ENCODE measurements around the gene LMAN2.

The LMAN2 gene

GRCh38 chr5:177295924-177296323 lies 55.5 kb downstream of the LMAN2 start:
- H3K27me3 ChIP-seq (ENCODE audit: control insufficient read depth, insufficient read depth, low read length), result no peaks in the 10 kb centered on the region
- H3K4me1 ChIP-seq (ENCODE audit: control insufficient read depth, insufficient read depth, low read length), result peaks cover 3% of the 10 kb centered on the region; the same call in 1 of the 2 replicates
- H3K27ac ChIP-seq (ENCODE audit: low read length), result no peak overlapping the region
- WGBS (ENCODE audit: insufficient coverage, insufficient read length), result no CpG with 5 or more reads among the region's 9 CpGs
- no peak for DNase-seq (ENCODE audit: low read depth, low spot score)
- H3K36me3 ChIP-seq (ENCODE audit: control insufficient read depth, insufficient read depth, low read length), result peaks cover 44% of the 10 kb centered on the region
- H3K4me3 ChIP-seq (ENCODE audit: low read length), result no peak overlapping the region
- no peaks in the 10 kb centered on the region for H3K9me3 ChIP-seq (ENCODE audit: control insufficient read depth, insufficient read depth, low read length)

- H3K27me3 ChIP-seq (ENCODE audit: control insufficient read depth, insufficient read depth, low read length), result no peaks in the 10 kb centered on the region
- no peak overlapping the region for H3K27ac ChIP-seq (ENCODE audit: low read length)
- H3K4me1 ChIP-seq (ENCODE audit: control insufficient read depth, insufficient read depth, low read length), result peaks cover 2% of the 10 kb centered on the region; the same call in 1 of the 2 replicates
- DNase-seq (ENCODE audit: low read depth, low spot score), result no peak
- peaks cover 46% of the 10 kb centered on the region for H3K36me3 ChIP-seq (ENCODE audit: control insufficient read depth, insufficient read depth, low read length)
- no peaks in the 10 kb centered on the region for H3K9me3 ChIP-seq (ENCODE audit: control insufficient read depth, insufficient read depth, low read length)
- no peak overlapping the region for H3K4me3 ChIP-seq (ENCODE audit: low read length)
- no CpG with 5 or more reads among the region's 3 CpGs for WGBS (ENCODE audit: insufficient coverage, insufficient read length)
These were observed 56.8 kb downstream of the LMAN2 start for GRCh38 chr5:177294632-177295031.

GRCh38 chr5:177293819-177294581 lies 57.5 kb downstream of the LMAN2 start:
- H3K4me3 ChIP-seq (ENCODE audit: low read length), result no peak overlapping the region
- H3K9me3 ChIP-seq (ENCODE audit: control insufficient read depth, insufficient read depth, low read length), result no peaks in the 10 kb centered on the region
- peaks cover 46% of the 10 kb centered on the region for H3K36me3 ChIP-seq (ENCODE audit: control insufficient read depth, insufficient read depth, low read length)
- no peaks in the 10 kb centered on the region for H3K27me3 ChIP-seq (ENCODE audit: control insufficient read depth, insufficient read depth, low read length)
- WGBS (ENCODE audit: insufficient coverage, insufficient read length), result no CpG with 5 or more reads among the region's 12 CpGs
- H3K4me1 ChIP-seq (ENCODE audit: control insufficient read depth, insufficient read depth, low read length), result peaks cover 2% of the 10 kb centered on the region; the same call in 1 of the 2 replicates
- DNase-seq (ENCODE audit: low read depth, low spot score), result no peak
- H3K27ac ChIP-seq (ENCODE audit: low read length), result no peak overlapping the region

GRCh38 chr5:177291735-177292134 lies 59.7 kb downstream of the LMAN2 start:
- no peak for DNase-seq (ENCODE audit: low read depth, low spot score)
- no peak overlapping the region for H3K4me3 ChIP-seq (ENCODE audit: low read length)
- no peaks in the 10 kb centered on the region for H3K27me3 ChIP-seq (ENCODE audit: control insufficient read depth, insufficient read depth, low read length)
- H3K4me1 ChIP-seq (ENCODE audit: control insufficient read depth, insufficient read depth, low read length), result no peaks in the 10 kb centered on the region
- WGBS (ENCODE audit: insufficient coverage, insufficient read length), result no CpG with 5 or more reads among the region's 7 CpGs
- peaks cover 48% of the 10 kb centered on the region for H3K36me3 ChIP-seq (ENCODE audit: control insufficient read depth, insufficient read depth, low read length)
- no peaks in the 10 kb centered on the region for H3K9me3 ChIP-seq (ENCODE audit: control insufficient read depth, insufficient read depth, low read length)
- no peak overlapping the region for H3K27ac ChIP-seq (ENCODE audit: low read length)

- Histone ChIP-seq H3K36me3 (ENCODE audit: control insufficient read depth, insufficient read depth, low read length) (peaks cover 45% of the 10 kb centered on the region), H3K4me1 (ENCODE audit: control insufficient read depth, insufficient read depth, low read length) (no peaks in the 10 kb centered on the region), H3K9me3 (ENCODE audit: control insufficient read depth, insufficient read depth, low read length) (no peaks in the 10 kb centered on the region), H3K4me3 (ENCODE audit: low read length) (no peak overlapping the region), H3K27ac (ENCODE audit: low read length) (no peak overlapping the region), H3K27me3 (ENCODE audit: control insufficient read depth, insufficient read depth, low read length) (no peaks in the 10 kb centered on the region)
- no CpG with 5 or more reads among the region's 12 CpGs for WGBS (ENCODE audit: insufficient coverage, insufficient read length)
- no peak for DNase-seq (ENCODE audit: low read depth, low spot score)
These were observed 60.5 kb downstream of the LMAN2 start for GRCh38 chr5:177290816-177291596.

- Histone ChIP-seq H3K27me3 (ENCODE audit: control insufficient read depth, insufficient read depth, low read length) (no peaks in the 10 kb centered on the region), H3K36me3 (ENCODE audit: control insufficient read depth, insufficient read depth, low read length) (peaks cover 28% of the 10 kb centered on the region; the same call in 1 of the 2 replicates), H3K9me3 (ENCODE audit: control insufficient read depth, insufficient read depth, low read length) (no peaks in the 10 kb centered on the region), H3K4me1 (ENCODE audit: control insufficient read depth, insufficient read depth, low read length) (no peaks in the 10 kb centered on the region), H3K4me3 (ENCODE audit: low read length) (no peak overlapping the region), H3K27ac (ENCODE audit: low read length) (no peak overlapping the region)
- DNase-seq (ENCODE audit: low read depth, low spot score), result no peak
- WGBS (ENCODE audit: insufficient coverage, insufficient read length), result no CpG with 5 or more reads among the region's 2 CpGs
These were observed 63.3 kb downstream of the LMAN2 start for GRCh38 chr5:177288191-177288590.
